ENCODE measurements around the gene ISG15.

The ISG15 gene

DNA sequence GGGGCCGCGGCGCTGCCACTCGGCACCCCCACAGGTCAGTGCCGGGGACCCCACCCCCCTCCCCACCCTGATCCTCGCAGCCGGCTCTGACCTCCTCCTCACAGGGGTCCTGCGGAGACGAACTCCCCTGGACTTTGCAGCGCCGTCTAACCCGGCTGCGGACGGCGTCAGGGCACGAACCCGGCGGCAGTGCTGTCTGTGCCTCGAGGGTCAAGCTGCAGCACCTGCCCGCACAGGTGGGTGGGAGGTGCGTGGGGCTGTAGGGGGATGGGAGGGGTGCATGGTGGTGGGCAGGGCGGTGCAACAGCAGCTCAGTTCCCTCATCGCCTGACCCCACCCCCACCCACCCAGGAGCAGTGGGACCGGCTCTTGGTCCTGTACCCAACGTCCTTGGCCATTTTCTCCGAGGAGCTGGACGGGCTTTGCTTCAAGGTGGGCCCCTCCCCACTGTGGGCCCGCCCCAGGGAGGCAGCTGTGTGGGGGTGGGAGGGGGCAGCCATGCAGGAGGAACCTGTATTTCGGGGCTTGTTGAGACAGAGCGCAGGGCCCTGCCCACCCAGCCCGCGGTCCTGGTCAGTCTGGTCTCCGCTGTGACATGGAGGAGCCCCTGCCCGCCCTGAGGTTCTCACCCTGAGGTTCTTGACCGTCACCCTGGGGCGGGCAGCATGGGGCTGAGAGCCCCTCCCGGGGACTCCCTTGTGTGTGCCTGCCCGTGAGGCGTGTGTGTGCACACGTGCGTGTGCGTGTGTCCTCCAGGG lies 42.1 kb upstream of the ISG15 start:
- TF ChIP-seq USF1 (IDR thresholded peaks at IDR 0.05) (no peak), TEAD4 (IDR thresholded peaks at IDR 0.05) (no peak), EGR1 (IDR thresholded peaks at IDR 0.05) (no peak), RAD21 (IDR thresholded peaks at IDR 0.05; ENCODE audit: low read depth) (no peak), CEBPB (IDR thresholded peaks at IDR 0.05) (no peak), FOXM1 (IDR thresholded peaks at IDR 0.05; ENCODE audit: borderline replicate concordance, low read depth) (no peak), MAX (IDR thresholded peaks at IDR 0.05) (no peak), ZBTB7A (IDR thresholded peaks at IDR 0.05; ENCODE audit: low read depth) (no peak), TAF1 (IDR thresholded peaks at IDR 0.05; ENCODE audit: low read depth) (no peak), YY1 (IDR thresholded peaks at IDR 0.05; ENCODE audit: low read depth) (no peak), TCF12 (IDR thresholded peaks at IDR 0.05; ENCODE audit: low read depth) (no peak), CREB1 (IDR thresholded peaks at IDR 0.05; ENCODE audit: low read depth) (no peak), EP300 (IDR thresholded peaks at IDR 0.05; ENCODE audit: borderline replicate concordance) (no peak), REST (IDR thresholded peaks at IDR 0.05; ENCODE audit: low read depth) (no peak), NFIC (IDR thresholded peaks at IDR 0.05) (no peak)

DNA sequence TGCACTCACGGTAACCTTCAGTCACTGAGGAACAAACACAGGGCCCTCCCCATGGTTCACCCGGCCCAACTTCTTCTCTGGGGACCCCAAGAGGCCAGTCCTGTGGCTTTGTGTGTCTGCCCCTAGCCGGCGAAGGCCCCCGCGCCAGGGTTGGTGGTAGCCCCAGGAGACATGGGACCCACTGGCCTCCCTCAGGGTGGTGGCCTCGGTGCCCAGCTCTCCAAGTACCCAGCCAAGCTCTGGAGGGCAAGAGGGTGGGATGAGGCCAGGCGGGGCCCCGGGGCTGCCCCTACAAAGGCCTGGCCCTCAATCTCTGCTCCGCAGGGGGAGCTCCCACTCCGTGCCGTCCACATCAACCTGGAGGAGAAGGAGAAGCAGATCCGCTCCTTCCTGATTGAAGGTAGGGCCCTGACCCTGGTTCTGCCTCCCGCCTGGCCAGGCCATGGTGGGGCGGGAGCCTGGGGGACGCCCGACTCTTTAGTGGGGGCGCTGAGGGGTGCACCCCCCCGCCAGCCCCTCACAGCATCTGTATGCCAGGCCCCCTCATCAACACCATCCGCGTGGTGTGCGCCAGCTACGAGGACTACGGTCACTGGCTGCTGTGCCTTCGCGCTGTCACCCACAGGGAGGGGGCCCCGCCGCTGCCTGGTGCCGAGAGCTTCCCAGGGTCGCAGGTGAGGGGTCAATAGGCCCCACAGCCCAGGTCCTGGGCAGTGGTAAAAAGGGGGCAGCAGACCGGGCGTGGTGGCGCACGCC lies 41.4 kb upstream of the ISG15 start:
- TF ChIP-seq RAD21 (IDR thresholded peaks at IDR 0.05; ENCODE audit: low read depth) (no peak), TEAD4 (IDR thresholded peaks at IDR 0.05) (no peak), CEBPB (IDR thresholded peaks at IDR 0.05) (no peak), EP300 (IDR thresholded peaks at IDR 0.05; ENCODE audit: borderline replicate concordance) (no peak), ZBTB7A (IDR thresholded peaks at IDR 0.05; ENCODE audit: low read depth) (no peak), TCF12 (IDR thresholded peaks at IDR 0.05; ENCODE audit: low read depth) (no peak), YY1 (IDR thresholded peaks at IDR 0.05; ENCODE audit: low read depth) (no peak), FOXM1 (IDR thresholded peaks at IDR 0.05; ENCODE audit: borderline replicate concordance, low read depth) (no peak), TAF1 (IDR thresholded peaks at IDR 0.05; ENCODE audit: low read depth) (no peak), NFIC (IDR thresholded peaks at IDR 0.05) (no peak)

DNA sequence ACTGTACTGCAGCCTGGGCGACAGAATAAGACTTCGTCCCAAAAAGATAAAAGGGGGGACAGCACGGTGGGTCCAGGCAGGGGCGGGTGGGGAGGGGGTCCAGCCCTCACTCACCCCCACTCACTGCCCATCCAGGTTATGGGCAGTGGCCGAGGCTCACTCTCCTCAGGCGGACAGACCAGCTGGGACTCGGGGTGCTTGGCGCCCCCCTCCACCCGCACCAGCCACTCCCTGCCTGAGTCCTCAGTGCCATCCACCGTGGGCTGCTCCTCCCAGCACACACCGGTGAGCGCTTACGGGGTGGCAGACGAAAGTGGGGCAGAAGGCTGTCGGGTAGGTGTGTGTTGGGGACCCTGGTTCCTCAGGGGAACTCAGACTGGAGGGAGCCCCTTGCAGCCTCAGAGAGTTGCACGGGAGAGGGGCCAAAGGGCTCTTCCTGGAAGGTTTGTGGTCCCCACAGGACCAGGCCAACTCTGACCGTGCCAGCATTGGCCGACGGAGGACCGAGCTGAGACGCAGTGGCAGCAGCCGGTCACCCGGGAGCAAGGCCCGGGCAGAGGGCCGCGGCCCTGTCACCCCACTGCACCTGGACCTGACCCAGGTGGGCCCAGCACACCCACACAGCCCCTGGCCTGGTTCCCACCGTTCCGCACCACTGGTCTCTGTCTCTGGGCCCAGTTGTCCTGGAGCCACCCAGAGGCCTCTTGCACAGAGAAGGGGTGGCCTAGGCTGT lies 40.4 kb upstream of the ISG15 start:
- TF ChIP-seq CREB1 (IDR thresholded peaks at IDR 0.05; ENCODE audit: low read depth) (no peak), YY1 (IDR thresholded peaks at IDR 0.05; ENCODE audit: low read depth) (no peak), MAX (IDR thresholded peaks at IDR 0.05) (no peak), REST (IDR thresholded peaks at IDR 0.05; ENCODE audit: low read depth) (no peak), EP300 (IDR thresholded peaks at IDR 0.05; ENCODE audit: borderline replicate concordance) (no peak), CEBPB (IDR thresholded peaks at IDR 0.05) (no peak), USF1 (IDR thresholded peaks at IDR 0.05) (no peak), TCF12 (IDR thresholded peaks at IDR 0.05; ENCODE audit: low read depth) (no peak), NFIC (IDR thresholded peaks at IDR 0.05) (no peak)

DNA sequence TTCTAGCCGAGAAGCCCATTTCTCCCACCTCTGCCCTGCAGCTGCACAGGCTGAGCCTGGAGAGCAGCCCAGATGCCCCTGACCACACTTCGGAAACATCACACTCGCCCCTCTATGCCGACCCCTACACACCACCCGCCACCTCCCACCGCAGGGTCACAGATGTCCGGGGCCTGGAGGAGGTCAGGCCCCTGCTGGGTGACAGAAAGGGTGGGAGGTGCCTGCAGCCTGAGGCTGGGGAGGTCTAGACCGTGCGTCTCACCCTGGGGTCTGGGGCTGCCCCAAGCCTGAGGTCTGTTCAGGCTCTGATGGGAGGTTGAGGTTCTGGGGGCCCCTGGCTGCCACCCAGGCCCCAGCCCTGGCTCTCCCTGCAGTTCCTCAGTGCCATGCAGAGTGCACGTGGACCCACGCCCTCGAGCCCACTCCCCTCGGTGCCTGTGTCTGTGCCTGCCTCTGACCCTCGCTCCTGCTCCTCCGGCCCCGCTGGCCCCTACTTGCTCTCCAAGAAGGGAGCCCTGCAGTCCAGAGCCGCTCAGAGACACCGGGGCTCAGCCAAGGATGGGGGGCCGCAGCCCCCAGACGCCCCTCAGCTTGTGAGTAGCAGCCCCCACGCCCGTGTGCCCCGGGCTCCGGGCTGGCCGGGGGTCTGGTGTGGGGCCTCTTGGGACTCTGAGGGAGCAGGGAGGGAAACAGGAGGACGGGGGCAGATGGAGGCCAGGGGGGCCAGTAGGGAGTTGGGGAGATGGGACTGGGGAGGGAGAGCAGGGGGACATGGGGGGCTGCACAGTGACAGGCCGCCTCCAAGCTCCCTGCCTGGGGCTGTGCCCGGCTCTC lies 39.6 kb upstream of the ISG15 start:
- TF ChIP-seq EP300 (IDR thresholded peaks at IDR 0.05; ENCODE audit: borderline replicate concordance) (no peak), CREB1 (IDR thresholded peaks at IDR 0.05; ENCODE audit: low read depth) (no peak), YY1 (IDR thresholded peaks at IDR 0.05; ENCODE audit: low read depth) (no peak), MAX (IDR thresholded peaks at IDR 0.05) (no peak), CEBPB (IDR thresholded peaks at IDR 0.05) (no peak)

All from Ishikawa (cell line).